IPS DF 4.7 (cell line): ENCODE measurements around the gene RAB4A.
"Not testable (repeated sequence)": the region's sequence is repeated elsewhere in the genome, so short reads cannot be mapped to it uniquely, and the experiment has no call there.

ENCODE experiments used
- DNase-seq: peaks from one replicate; pipeline ENCODE4 v3.0.0-alpha.2; 2013; ENCODE audit warnings: low spot score; ENCODE audit errors: extremely low read depth

Gene RAB4A

DNA sequence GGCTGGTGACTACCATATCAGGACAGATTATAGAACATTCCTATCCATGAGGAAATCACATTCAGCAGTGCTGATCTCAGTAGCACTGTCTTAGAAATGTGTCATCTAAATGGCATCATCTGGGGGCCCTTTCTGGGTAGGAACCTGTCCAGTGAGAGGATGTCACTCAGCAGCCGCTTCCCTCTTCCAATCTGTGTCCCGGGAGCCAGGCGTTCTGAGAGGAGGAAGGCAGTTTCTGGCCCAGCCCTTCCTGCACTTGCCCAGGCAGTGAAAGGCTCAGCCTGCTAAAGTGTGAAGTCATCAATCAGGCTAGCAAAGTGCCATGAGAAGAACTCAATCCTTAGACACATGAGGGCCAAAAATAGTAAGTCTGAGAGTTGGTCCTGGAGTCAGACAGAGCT is 25.6 kb downstream of the RAB4A start:
- no peak for DNase-seq

DNA sequence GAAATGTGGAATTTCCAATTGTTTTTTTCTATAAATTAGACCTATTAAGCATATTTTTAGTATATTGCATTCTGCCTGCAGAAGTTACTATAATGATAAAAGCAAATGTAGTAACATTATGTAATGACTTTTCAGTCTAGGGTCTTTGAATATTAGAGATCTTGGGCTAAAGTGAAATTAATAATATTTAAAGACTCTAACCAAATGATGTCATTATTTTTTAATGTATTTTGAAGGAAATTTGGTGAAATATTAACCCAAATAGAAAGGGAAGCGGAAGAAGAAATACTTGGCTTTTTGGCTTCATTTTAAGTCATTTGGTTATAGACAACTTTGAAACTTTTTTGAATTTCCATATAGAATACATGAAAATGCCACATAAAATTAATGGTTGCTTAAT is 26.8 kb downstream of the RAB4A start:
- no peak for DNase-seq

DNA sequence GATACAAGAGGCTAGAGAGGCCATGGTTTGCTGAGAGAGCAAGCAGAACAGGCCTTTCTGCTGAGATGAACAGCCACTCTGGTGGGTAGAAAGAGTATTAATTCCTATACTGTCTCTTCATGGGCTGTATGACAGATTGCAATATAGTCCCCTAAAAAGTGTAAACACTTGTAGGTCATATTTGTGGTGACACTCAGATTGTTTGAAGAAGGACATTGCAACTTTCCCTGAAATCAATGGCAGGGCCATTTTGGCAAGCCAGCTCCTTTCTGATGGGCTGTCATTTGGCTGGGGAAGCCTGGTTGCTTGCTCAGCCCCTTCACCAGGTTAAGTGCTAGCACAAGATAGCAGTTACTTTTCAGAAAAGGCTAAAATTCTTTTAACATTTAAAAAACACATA is 27.5 kb downstream of the RAB4A start:
- DNase-seq: no peak

DNA sequence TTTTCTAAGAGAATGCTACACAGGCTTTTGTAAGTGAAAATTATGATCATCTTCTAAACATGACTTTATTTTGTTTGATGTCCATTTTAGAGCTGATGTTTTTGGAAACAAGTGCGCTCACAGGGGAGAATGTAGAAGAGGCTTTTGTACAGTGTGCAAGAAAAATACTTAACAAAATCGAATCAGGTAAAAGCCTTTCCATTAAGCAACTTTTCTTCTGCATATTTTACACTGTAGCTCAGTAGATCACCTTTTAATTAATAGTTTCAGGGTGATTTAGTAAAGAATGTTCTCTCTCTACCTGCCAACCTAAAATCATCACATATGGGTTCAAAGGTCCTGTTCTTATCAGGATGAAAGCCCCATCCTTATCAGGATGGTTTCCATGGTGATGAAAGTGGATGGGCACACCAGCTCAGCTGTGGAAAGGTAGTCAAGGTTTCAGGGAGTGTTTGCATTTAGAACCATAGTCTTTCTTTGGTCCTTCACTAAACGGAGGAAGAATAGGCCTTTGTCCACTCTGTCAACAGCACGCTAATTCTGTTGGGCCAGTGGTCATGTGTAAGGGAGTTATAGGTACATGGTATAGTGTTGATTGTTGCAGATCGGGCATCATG is 28.1 kb downstream of the RAB4A start:
- DNase-seq: no peak

DNA sequence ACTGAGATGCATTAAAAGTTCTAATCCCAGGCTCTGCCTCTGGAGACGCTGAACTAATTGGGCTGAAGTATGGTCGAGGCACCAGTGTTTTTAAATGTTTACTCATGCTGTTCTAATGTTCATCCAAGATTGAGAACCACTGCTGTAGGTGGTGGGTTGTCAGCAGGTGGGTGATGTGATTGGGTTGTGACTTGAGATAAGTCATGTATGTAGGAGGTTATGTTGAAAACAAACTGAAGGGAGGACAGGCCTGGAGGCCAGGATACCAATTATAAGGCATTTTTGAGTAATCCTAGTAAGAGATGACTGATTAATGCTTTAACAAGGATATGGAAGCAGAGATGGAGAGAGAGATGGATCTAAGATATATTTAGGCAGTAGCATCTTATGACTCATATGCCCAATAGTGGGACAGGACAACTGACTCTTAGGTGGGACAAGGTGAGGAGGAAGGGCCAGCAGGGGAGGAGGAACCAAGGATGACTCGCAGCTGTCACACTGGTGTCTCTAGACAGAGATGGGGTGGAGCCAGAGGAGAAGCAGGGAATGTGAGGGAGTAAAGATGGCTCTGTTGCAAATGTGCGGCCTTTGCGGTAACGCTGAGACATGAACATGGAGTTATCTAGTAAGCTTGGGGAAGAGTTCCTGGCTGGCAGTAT is 29.3 kb downstream of the RAB4A start:
- no peak for DNase-seq

DNA sequence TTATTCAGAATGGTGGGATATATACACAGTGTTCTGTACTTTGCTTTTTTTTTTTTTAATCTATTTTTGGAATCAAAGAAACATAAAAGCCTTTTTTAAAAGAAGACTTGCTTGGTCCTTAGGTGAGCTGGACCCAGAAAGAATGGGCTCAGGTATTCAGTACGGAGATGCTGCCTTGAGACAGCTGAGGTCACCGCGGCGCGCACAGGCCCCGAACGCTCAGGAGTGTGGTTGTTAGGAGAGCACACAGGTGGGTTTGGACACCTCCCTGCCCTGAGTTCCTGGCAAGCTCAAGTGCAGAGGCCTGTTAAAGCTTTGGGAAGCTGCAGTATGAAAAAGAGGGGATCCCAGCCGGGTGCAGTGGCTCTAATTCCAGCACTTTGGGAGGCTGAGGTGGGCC is 31.8 kb downstream of the RAB4A start:
- no peak for DNase-seq

DNA sequence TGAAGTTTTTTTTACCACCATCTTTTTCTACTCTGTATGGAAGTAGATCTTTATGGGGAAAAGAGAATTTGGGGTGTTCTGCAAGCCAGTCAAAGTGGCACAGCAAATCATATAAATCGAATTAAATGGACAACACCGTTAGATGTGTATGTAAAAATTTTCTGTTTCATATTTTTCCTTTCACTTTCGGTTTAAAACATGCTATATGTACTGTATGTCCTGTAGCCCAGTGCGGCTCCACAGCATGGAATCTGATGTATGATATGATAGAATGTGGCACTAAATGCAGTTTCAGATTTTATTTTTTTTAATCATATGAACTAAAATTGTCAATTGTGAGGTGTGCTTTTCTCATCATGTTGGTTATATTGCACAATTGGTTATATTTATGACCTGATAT is 32.9 kb downstream of the RAB4A start:
- DNase-seq: no peak

DNA sequence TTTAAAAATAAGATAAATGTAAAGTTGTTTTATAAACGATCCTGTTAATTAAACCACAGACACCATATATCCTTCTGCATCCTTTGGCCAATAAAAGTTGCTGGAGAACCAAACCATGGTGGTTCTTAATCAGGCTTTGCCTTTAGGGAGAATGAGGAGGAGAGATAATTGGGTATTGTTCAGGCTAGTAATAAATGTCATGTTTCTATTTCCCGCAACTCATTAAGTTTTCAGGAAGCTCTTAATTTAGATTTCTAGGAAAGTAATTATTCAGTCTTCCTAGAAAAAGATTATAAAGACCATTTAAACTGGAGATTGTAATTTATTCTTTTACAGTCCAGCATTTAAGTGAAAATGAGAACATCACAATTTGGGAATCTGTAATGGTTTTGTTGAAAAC is 34.5 kb downstream of the RAB4A start:
- no peak for DNase-seq

DNA sequence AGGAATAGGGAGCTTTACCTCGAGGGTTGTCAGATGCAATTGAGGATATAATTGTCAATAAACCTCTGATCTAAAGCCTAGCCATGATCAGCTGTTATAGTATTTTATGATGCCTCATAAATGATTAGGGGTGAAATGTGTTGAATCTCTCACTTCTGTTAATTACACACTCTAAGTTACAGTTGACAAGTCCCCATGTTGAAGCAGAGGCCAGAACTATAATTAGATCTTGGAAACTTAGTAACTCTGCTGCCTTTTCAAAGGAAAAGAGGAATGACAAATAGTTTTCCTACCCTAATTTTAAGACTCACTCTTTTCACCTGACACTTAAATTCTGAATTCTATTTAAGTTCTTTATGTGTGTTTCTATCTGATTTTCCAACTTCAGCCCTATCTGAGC is 38.2 kb downstream of the RAB4A start:
- no peak for DNase-seq

DNA sequence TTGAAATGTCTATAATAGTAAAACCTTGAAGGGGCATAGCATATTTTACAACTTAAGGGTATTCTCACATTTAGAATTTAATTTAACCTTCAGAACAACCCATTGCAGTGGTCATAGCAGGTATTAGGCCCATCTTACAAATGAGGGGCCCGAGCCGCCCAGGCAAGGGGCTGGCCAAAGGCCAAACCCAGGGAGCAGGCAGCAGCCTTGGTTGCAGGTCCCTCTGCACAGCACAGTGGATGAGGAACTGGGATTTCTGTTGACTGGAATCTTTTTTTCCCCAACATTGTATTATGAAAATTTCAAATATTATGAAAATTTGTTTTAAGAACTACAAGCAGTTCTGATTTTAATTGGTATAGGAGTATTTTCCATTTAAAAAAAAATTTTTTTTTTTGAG is 38.8 kb downstream of the RAB4A start:
- DNase-seq: no peak

DNA sequence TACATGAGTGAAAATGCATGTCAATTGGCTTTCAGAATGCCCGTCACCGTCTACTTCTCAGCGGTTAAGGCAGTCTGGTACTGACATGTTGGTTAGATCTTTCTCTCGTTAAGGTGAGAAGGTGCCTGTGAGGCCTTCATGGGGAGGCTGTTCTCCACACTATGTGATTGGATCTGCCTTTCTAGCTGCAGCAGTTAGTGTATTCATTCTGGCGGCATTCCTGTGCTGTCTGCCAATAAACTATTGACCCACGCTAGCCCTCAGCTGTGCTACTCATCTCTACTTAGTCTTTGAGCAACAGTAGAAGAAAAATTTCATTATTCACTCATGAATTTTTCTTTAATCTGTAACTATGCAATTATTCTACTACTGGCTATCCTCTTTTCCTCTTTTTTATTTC is 39.9 kb downstream of the RAB4A start:
- DNase-seq: no peak

DNA sequence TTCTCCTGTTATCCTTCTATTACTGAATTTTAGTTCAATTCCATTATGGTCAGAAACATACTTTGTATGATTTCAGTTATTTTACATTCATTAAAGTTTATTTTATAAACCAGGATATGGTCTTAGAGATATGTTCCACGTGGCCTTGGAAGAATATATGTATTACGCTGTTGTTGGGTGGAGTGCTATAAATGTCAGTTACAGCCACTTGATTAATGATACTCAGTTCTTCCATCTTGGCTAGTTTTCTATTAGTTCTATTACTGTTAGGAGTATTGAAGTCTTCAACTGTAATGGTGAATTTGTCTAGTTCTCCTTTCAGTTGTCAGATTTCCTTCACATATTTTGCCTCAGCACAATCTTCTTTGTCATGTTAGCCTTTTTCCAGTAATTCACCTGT is 45.3 kb downstream of the RAB4A start:
- DNase-seq: no peak

DNA sequence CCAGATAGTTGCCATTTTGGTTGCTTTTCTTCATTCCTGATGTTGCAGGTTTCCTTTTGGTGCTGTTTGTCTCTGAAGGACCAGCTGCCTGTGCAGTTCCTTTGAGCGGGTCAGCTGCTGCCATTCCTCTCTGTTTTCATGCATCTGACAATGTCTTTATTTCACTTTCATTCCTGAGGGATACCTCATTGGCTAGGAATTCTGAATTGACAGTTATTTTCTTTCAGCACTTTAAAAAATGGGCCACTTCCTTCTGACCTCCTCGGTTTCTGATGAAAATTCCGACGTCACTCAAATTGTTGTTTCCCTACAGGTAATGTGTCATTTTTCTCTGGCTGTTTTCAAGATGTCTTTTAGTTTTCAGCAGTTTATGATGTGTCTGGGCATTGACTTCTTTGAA is 47.1 kb downstream of the RAB4A start:
- no peak for DNase-seq

DNA sequence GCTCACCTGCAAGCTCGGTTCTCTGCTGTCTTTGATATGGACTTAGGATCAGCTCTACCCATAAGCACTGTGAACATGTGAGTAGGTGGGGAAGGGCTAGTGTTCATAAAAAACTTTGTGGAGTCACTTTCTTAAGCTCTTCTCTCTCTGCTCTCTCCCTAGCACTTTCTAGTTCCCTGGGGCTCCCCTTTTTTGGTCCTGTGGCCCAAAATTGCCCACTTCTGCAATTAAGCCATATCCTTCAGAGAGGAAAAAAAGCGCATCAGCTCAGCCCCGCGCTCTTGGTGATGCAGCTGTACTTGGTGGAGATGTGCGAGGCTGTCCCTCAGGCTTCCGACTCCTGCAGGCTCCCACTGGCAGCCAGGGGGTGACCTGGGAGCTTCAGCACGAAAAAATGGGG is 48.6 kb downstream of the RAB4A start:
- no peak for DNase-seq

DNA sequence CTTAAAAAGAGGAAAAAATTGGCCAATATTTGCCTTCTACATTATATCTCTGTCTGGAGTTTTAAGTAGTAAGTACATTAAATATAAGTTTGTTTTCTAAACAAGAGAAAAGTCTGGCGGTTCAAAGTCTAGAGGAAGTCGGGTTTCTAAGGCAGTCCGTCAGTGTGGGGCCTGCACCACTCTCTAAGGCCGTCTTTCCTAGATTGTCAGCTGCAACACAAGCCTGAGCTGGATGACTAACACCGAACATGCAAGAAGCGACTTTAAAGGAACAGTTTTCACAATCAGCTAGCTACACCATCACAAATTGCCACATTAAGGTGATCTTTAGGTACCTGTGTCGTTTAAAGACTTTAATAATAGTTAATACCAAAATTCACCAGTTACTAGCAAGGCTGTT is 52.3 kb downstream of the RAB4A start:
- no peak for DNase-seq

DNA sequence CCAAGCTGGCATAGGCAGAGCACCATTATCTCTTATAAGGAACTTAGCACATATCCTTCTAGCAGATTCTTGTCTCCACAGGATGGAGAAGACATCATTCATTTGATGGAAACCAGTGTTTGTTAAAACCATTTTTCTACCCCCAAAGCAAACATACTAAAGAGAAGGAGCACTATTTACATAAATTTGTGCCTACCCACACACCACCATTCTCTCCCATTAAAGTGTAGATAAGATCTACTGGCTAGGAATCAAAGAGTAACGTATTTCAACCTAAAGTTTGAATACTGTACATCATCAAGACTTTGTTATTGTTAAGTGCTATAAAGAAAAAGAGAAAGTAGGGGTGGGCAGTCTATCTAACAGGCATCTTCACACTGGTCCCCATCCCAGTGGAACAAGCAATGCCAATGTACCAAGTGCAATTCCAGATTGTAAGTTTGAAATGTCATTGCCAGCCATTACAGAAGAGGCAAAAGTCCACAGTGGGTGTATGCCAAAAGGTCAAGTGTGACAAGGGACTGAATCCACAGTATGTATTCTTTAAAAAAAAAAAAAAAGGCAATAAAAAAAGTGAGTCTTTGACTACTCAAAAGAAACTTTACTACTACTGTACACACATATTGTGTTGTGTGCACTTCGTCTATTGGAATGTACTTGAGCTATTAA is 53.1 kb downstream of the RAB4A start:
- no peak for DNase-seq

DNA sequence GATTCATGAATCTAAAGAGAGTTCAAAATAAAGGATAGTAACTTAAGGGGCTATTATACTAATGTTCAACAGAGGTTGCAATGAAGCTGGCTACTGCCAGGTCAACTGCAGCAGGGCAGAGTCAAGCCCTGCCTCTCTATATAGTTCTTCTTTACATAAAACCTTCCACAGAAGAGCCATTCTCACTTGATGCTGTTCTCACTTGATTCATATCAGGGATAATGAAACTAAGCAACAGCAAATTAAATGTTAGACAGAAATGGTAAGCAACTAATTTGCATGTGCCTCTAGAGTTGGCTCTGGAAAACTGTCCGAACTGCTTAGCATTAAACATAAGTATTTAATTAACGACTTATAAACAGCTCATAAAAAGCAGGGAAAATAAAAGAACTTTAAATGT is 54.5 kb downstream of the RAB4A start:
- DNase-seq: no peak

DNA sequence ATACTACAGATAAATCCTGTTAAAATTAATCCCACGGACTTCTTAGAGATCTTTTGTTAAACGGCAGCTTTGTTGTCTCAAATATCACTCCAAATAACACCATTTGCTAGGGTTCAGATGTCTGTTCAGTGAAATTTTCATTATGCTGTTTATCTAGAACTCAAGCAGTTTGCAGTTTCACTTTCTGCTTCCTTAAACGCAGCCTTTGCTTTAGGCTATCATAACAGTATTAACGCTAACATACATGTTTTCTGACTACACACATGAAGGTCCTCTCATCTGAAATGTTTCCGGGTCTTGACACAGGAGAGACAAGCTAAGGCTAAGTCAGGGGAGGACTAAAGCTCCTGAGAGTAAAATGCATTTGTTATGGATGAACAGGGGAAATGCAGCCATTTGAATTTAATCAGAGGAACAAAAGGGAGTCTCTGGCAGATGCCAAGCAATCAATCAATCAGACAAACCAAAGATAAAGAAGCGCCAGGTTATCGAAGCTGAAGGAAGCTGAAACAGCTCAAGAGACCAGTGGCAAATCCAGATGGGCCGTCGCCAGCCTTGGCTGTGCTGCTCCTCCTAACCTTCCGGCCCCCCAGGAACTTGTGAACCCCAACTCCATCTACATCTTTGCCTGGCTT is 55.1 kb downstream of the RAB4A start:
- DNase-seq: no peak

DNA sequence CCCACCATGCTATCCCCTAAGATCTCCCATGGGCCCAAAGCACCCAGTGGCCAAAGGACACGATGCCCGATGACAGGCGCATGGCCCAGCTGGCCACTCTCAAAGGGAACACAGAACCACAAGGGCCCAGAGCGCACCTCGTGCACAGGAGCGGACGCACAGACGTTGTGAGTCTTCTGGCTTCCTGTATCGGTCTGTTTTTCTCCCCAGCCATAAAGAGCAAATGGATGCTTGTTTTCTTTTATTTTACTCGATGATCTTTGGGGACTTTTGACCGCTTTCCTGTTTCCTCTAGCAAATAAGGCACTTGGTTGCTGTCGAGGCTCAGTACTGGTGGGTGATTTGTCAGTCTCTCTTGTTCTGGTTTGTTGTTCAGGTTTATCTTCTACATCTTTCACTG is 55.7 kb downstream of the RAB4A start:
- DNase-seq: no peak

DNA sequence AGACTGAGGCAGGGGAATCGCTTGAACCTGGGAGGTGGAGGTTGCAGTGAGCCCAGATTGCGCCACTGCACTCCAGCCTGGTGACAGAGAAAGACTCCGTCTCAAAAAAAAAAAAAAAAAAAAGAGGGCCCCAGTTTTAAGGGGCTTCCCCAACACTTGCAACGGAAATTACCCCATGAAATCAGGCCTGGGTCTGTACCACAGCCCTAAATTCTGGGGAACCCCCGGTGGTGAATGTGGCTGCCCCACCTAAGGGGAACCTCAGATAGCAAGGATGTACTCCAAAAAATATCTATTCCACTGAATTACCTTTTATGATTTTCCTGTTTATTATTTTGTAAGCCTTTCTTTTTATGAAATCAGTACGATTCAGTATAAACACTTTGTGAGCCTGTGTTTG is 56.9 kb downstream of the RAB4A start:
- not testable (repeated sequence) for DNase-seq

DNA sequence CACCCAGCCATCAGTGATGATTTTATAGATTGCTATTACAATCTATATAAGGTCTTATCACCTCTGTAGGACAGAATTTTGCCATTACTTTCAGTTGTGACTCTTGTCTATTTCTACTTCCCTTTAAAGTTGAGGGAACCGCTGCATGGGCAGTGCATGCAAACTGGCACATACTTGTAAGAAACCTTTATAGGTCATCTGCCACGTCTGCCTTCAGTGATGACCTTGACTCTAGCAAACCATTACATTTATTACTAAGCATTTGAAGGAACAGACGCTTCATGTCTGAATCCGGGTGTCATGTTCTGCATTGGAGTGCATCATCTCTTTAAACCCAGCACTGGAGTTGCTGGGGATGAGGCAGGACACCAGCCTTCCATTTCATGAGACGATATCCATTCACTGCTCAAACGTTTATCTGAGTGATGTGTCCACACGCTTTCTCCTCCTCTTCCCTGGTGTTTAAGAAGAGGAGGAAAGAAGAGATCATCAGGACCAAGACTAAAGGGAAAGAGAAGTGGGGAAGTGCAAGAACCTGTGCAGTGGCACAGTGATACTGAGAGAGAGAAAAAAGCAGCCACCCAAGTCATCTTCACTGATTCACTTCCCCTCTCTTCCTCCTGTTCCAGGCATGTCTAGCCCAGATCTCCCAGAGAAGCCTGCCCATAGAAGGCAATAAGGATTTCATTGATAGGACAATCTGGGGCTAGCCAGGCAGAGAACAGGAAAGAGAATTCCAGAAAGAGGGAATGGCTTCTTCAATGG is 57.9 kb downstream of the RAB4A start:
- DNase-seq: no peak

DNA sequence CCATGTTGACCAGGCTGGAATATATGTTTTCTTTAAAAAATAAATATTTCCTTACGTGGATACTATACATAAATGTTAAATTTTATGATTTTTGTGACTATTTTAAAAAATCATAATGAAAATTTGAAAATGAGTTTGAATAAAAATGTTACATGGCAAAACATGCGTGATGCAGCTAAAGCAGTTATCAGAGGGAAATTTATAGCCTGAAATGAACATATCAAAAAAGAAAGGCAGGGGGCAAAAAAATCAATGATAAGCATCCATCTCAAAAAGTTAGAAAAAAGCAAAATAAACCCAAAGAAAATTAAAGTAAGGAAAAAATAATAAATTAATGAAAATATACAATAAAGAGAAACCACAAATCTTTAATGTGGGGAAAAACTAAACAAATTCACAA is 63.4 kb downstream of the RAB4A start:
- DNase-seq: no peak
